Activated T-cell treated with anti-CD3 and anti-CD28 coated beads for 48 hours (primary cell): Measurements from ENCODE around the gene PRRT2.

Experiments used
- DNase-seq: peaks from one replicate; pipeline ENCODE4 v3.0.0-alpha.2; 2020; ENCODE audit warnings: low read depth

The PRRT2 gene

GRCh38 chr16:29862884-29863668 lies 51.1 kb downstream of the PRRT2 start, which contains the start of gene CDIPT:
Gene CDIPT, minus strand, starts transcription at chr16:29863226. Its CDS starts 369 bp downstream, at chr16:29862857.
- peak; percentile 89 for DNase-seq

- DNase-seq = no peak
Measured at GRCh38 chr16:29863669-29863984, 51.6 kb downstream of the PRRT2 start.

- no peak for DNase-seq
Measured at GRCh38 chr16:29864205-29864604, 52.2 kb downstream of the PRRT2 start.
